ENCODE results near the gene LIME1. TPM values are rescaled to one million over a fixed set of nuclear protein-coding genes. Genes with fewer than 3 reads are reported as not detected.

Gene LIME1, protein sequence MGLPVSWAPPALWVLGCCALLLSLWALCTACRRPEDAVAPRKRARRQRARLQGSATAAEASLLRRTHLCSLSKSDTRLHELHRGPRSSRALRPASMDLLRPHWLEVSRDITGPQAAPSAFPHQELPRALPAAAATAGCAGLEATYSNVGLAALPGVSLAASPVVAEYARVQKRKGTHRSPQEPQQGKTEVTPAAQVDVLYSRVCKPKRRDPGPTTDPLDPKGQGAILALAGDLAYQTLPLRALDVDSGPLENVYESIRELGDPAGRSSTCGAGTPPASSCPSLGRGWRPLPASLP
- total RNA-seq = 6.8 TPM

- no peak for DNase-seq
These were observed at the start of gene LIME1 for GRCh38 chr20:63735859-63736718. Gene LIME1 (plus strand): TSS chr20:63736664. CDS start chr20:63737550, 886 bp downstream.

DNA sequence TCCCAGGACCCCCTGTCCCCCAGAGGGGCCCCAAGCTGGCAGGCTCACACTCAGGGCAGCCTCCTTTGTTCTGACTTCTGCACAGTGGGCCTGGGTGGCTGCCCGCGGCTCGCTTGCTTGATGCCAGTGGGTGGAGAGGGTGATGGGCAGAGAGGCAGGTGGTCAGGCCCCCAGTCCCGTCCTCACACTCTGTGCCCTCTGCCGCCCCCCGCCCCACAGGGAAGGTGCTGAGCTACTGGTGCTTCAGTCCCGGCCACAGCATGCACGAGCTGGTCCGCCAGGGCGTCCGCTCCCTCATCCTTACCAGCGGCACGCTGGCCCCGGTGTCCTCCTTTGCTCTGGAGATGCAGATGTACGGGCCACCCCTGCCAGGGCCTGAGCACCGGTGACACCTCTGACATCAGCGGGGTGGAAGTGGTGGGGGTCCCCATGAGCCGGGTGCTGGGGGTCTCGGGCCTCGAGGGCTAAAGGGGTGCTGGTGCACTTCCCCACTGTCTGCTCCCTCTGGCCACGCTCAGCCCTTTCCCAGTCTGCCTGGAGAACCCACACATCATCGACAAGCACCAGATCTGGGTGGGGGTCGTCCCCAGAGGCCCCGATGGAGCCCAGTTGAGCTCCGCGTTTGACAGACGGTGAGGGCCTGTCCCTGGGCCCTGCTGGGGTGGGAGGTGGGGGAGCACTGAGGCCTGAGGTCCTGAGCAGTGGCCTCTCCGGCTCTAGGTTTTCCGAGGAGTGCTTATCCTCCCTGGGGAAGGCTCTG lies 48.9 kb upstream of the LIME1 start:
- DNase-seq = no peak

DNA sequence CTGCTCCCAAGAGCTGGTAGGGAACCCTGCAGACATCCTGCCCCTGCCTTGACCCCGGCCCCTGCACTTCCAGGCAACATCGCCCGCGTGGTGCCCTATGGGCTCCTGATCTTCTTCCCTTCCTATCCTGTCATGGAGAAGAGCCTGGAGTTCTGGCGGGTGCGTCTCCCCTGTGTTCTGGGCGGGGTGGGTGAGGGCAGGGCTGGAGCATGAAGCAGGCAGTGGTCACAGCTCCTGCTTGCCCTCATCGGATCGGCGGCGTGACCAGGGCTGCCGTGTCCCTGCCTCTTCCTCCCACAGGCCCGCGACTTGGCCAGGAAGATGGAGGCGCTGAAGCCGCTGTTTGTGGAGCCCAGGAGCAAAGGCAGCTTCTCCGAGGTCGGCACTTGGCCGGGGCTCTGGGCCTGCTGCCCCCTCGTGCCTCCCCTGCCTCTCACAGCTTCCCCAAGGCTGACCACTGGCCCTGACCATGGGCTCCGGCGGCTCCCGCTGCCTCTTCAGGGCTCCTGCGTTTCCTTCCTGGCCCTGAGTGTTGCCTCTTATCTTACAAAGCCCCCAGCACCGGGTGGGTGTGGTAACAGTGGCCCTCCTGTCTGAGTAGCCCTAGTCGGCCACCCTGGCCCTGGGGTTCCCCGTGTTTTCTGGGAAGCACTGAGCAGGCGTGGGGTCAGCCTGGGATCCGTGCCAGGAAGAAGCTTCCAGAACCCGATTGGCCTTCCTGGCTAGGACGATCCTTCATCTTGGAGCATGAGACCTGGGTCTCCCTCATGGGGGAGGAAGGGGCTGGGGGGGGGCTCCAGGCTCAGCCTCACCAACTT lies 48.0 kb upstream of the LIME1 start:
- no peak for DNase-seq

- no peak for DNase-seq
These were observed 47.1 kb upstream of the LIME1 start for GRCh38 chr20:63689046-63690002.

- DNase-seq = no peak
These were observed 46.2 kb upstream of the LIME1 start for GRCh38 chr20:63690003-63690897.

- no peak for DNase-seq
These were observed 45.4 kb upstream of the LIME1 start for GRCh38 chr20:63690898-63691710.

GRCh38 chr20:63691711-63692435 lies 44.6 kb upstream of the LIME1 start:
- DNase-seq = no peak

GRCh38 chr20:63692436-63693082 lies 43.9 kb upstream of the LIME1 start:
- DNase-seq = no peak

DNA sequence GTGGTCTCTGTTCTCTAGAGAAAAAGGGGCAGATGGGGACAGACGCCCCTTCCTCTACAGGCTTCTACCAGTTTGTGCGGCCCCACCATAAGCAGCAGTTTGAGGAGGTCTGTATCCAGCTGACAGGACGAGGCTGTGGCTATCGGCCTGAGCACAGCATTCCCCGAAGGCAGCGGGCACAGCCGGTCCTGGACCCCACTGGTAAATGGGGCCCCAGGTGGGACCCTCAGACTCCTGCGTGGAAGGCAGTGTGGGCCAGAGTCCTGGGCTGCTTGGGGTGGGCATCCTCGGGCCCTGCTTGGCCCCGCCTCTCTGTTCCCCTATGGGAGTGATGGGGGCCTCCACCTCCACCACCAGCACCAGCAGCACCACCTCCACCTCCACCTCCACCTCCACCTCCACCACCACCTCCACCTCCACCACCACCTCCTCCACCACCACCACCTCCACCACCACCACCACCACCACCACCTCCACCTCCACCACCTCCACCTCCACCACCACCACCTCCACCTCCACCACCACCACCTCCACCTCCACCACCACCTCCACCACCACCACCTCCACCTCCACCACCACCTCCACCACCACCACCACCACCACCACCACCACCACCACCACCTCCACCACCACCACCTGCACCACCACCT lies 43.3 kb upstream of the LIME1 start:
- no peak for DNase-seq

DNA sequence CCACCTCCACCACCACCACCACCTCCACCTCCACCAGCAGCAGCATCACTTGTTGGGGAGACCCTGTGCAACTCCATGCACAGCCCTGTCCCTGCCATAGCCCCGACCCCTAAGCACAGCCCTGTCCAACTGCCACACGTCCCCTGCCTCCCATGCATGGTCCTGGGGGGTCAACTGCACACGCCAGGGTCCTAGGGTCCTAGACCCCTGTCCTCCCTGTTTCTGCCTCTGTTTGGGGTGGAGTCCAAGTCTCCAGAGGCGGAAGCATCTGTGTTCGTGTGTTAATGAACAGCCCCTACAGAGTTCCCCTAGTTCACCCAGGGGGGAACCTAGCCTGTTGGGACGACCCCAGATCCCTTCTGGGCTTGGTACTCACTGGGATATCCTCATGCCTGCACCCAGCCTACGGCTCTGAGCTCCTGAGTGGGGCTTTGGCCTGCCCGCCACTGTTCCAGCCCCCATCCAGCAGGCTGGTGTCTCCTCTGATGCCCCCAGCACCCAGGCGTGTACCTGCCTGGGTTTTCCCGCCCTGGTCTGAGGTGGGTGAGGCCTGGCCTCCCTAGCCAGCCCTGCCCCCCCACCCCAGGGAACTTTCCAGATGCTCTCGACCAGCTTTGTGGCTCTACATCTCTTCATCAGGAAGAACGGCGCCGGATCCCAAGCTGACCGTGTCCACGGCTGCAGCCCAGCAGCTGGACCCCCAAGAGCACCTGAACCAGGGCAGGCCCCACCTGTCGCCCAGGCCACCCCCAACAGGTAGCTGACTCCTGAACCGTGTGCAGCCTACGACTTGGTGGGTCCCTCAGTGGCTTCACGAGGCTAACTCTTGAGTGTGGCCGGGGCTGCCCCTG lies 42.5 kb upstream of the LIME1 start:
- DNase-seq = no peak

- no peak for DNase-seq
These were observed 41.7 kb upstream of the LIME1 start for GRCh38 chr20:63694584-63695423.

- no peak for DNase-seq
These were observed 40.8 kb upstream of the LIME1 start for GRCh38 chr20:63695424-63696305.

GRCh38 chr20:63696306-63696627 lies 40.2 kb upstream of the LIME1 start:
- peak; percentile 56 for DNase-seq

Data from tongue (tissue), 2 donors.